ENCODE measurements around the gene ZNF101. TPM values are rescaled to one million over a fixed set of nuclear protein-coding genes. Genes with fewer than 3 reads are reported as not detected.

ZNF101 gene
- total RNA-seq, 2 donors from 2014 or later: 53.2 to 62.9 TPM

GRCh38 chr19:19630426-19630825 lies 38.2 kb upstream of the ZNF101 start:
- no peaks in the 10 kb centered on the region for H3K9me3 Mint-ChIP-seq
- peaks cover 36% of the 10 kb centered on the region for H3K36me3 Mint-ChIP-seq (ENCODE audit: low read depth)
- H3K4me1 Mint-ChIP-seq: peaks cover 16% of the 10 kb centered on the region
- Histone ChIP-seq H3K9me3 (ENCODE audit: control insufficient read depth, low read length) (no peaks in the 10 kb centered on the region), H3K36me3 (ENCODE audit: control insufficient read depth, insufficient read depth, low read length) (peaks cover 39% of the 10 kb centered on the region), H3K4me3 (ENCODE audit: low read length) (no peak overlapping the region), H3K27me3 (ENCODE audit: control insufficient read depth, insufficient read depth, low read length, poor library complexity, severe bottlenecking) (no peaks in the 10 kb centered on the region), H3K9ac (ENCODE audit: extremely low read depth, low read length, poor library complexity, severe bottlenecking) (no peak overlapping the region), H3K4me1 (ENCODE audit: control insufficient read depth, insufficient read depth, low read length) (peaks cover 10% of the 10 kb centered on the region), H3K27ac (ENCODE audit: low read depth, low read length) (no peak overlapping the region)
- DNase-seq: no peak
- no peak for TF ChIP-seq CTCF (conservative IDR thresholded peaks at IDR 0.05)
- H3K27ac Mint-ChIP-seq: no peak overlapping the region
- H3K4me3 Mint-ChIP-seq: no peak overlapping the region
- no peaks in the 10 kb centered on the region for H3K27me3 Mint-ChIP-seq (ENCODE audit: insufficient read depth)
- WGBS, 2 experiments (ENCODE audit: insufficient coverage in 1 of 2, insufficient read length in 1 of 2): 95 to 100% methylated on average over 1 to 2 of the region's 2 CpGs

- Histone ChIP-seq H3K9ac (ENCODE audit: extremely low read depth, low read length, poor library complexity, severe bottlenecking) (no peak overlapping the region), H3K36me3 (ENCODE audit: control insufficient read depth, insufficient read depth, low read length) (peaks cover 34% of the 10 kb centered on the region), H3K27ac (ENCODE audit: low read depth, low read length) (no peak overlapping the region), H3K9me3 (ENCODE audit: control insufficient read depth, low read length) (no peaks in the 10 kb centered on the region), H3K27me3 (ENCODE audit: control insufficient read depth, insufficient read depth, low read length, poor library complexity, severe bottlenecking) (no peaks in the 10 kb centered on the region), H3K4me3 (ENCODE audit: low read length) (no peak overlapping the region), H3K4me1 (ENCODE audit: control insufficient read depth, insufficient read depth, low read length) (peaks cover 7% of the 10 kb centered on the region)
- Mint-ChIP-seq H3K27ac (no peak overlapping the region), H3K4me3 (no peak overlapping the region), H3K36me3 (ENCODE audit: low read depth) (peaks cover 36% of the 10 kb centered on the region), H3K4me1 (peaks cover 11% of the 10 kb centered on the region), H3K27me3 (ENCODE audit: insufficient read depth) (no peaks in the 10 kb centered on the region), H3K9me3 (no peaks in the 10 kb centered on the region)
- no peak for TF ChIP-seq CTCF (conservative IDR thresholded peaks at IDR 0.05)
- no peak for DNase-seq
- 91 to 98% methylated on average over 6 to 7 of the region's 7 CpGs for WGBS, 2 experiments (ENCODE audit: insufficient coverage in 1 of 2, insufficient read length in 1 of 2)
These were observed 37.3 kb upstream of the ZNF101 start for GRCh38 chr19:19631346-19631745.

GRCh38 chr19:19632661-19633060 lies 36.0 kb upstream of the ZNF101 start:
- peaks cover 2% of the 10 kb centered on the region for H3K4me1 Mint-ChIP-seq
- Histone ChIP-seq H3K36me3 (ENCODE audit: control insufficient read depth, insufficient read depth, low read length) (peaks cover 36% of the 10 kb centered on the region), H3K27ac (ENCODE audit: low read depth, low read length) (no peak overlapping the region), H3K4me1 (ENCODE audit: control insufficient read depth, insufficient read depth, low read length) (no peaks in the 10 kb centered on the region), H3K9ac (ENCODE audit: extremely low read depth, low read length, poor library complexity, severe bottlenecking) (no peak overlapping the region), H3K27me3 (ENCODE audit: control insufficient read depth, insufficient read depth, low read length, poor library complexity, severe bottlenecking) (no peaks in the 10 kb centered on the region), H3K4me3 (ENCODE audit: low read length) (no peak overlapping the region), H3K9me3 (ENCODE audit: control insufficient read depth, low read length) (no peaks in the 10 kb centered on the region)
- H3K27me3 Mint-ChIP-seq (ENCODE audit: insufficient read depth): no peaks in the 10 kb centered on the region
- no peak for TF ChIP-seq CTCF (conservative IDR thresholded peaks at IDR 0.05)
- peaks cover 40% of the 10 kb centered on the region for H3K36me3 Mint-ChIP-seq (ENCODE audit: low read depth)
- no peak for DNase-seq
- H3K9me3 Mint-ChIP-seq: no peaks in the 10 kb centered on the region
- no peak overlapping the region for H3K27ac Mint-ChIP-seq
- 93 to 94% methylated on average over 5 of the region's 5 CpGs for WGBS, 2 experiments (ENCODE audit: insufficient coverage in 1 of 2, insufficient read length in 1 of 2)
- H3K4me3 Mint-ChIP-seq: no peak overlapping the region

Data from endodermal cell (in vitro differentiated cells).